Endothelial cell of umbilical vein (primary cell): Measurements from ENCODE around the gene TIMM10. TPM values are rescaled to one million over a fixed set of nuclear protein-coding genes. Genes with fewer than 3 reads are reported as not detected.
"Not testable (repeated sequence)": the region's sequence is repeated elsewhere in the genome, so short reads cannot be mapped to it uniquely, and the experiment has no call there.

Experiments used
- BruUV-seq: library from RNA; stranded (reverse); fragments of 400-500 nt; replicated peaks from 2 replicates; lab custom pipeline; 2021; lab: Mats Ljungman, UMichigan
- CTCF ChIA-PET: fragments of 300-600, 350-600 bp; sonication (Branson Sonifier 250); formaldehyde crosslinking; loops from one replicate; lab custom pipeline; 2021; ENCODE audit warnings: antibody characterized with exemption, inconsistent platforms; lab: Charles Lee
- POLR2A ChIA-PET: fragments of 300-600, 350-600 bp; sonication (Branson Sonifier 250); formaldehyde crosslinking; loops from one replicate; lab custom pipeline; 2021; ENCODE audit warnings: antibody characterized with exemption, inconsistent platforms; lab: Charles Lee
- DNase-seq: peaks from one replicate; pipeline ENCODE4 v3.0.0-alpha.2; 2011; ENCODE audit warnings: low read depth, low spot score
- FAIRE-seq: peaks from 2 replicates; lab custom pipeline; 2011; peaks lifted over from hg19 to GRCh38; lab: Jason Lieb, UNC
- H2AFZ ChIP-seq: 2 replicates; pipeline ENCODE4 v1.6.0; 2012; ENCODE audit warnings: low read depth, low read length, control low read depth, inconsistent platforms
- H3K27ac ChIP-seq: 2 replicates; pipeline ENCODE4 v1.5.1; 2011; ENCODE audit warnings: low read depth, mild to moderate bottlenecking, control low read depth, low read length, moderate library complexity; ENCODE audit not compliant: insufficient read depth
- H3K27me3 ChIP-seq, 2 experiments: 2 replicates each; pipeline versions ENCODE4 v1.6.0 to v1.6.1; 2011; ENCODE audit warnings: low read length in 2 of 2, mixed read lengths in 1 of 2; ENCODE audit not compliant: control insufficient read depth in 2 of 2, insufficient read depth in 2 of 2
- H3K36me3 ChIP-seq, 2 experiments: 2 replicates in 1 of 2; 3 replicates in 1 of 2; pipeline ENCODE4 v1.5.1; 2011; ENCODE audit warnings: low read length in 2 of 2, mild to moderate bottlenecking in 1 of 2, moderate library complexity in 1 of 2; ENCODE audit not compliant: control insufficient read depth in 2 of 2, insufficient read depth in 2 of 2; ENCODE audit errors: extremely low read depth in 1 of 2
- H3K4me1 ChIP-seq: 3 replicates; pipeline ENCODE4 v1.5.1; 2011; ENCODE audit warnings: mild to moderate bottlenecking, low read length; ENCODE audit not compliant: control insufficient read depth, insufficient read depth; ENCODE audit errors: extremely low read depth
- H3K4me2 ChIP-seq: 2 replicates; pipeline ENCODE4 v1.6.1; 2011; ENCODE audit warnings: low read length, control low read depth, mixed read lengths; ENCODE audit not compliant: insufficient read depth
- H3K4me3 ChIP-seq, 3 experiments: fragments of 200-600 bp in 1 of 3; sonication (generic), shearing (Covaris generic) in 1 of 3; replicated peaks in 1 of 3; 2 replicates each; pipeline ENCODE4 v1.5.1; 2011 to 2016; ENCODE audit warnings: control low read depth in 3 of 3, low read length in 3 of 3, mild to moderate bottlenecking in 2 of 3, inconsistent platforms in 1 of 3, low read depth in 1 of 3, moderate library complexity in 1 of 3; ENCODE audit not compliant: insufficient read depth in 1 of 3
- H3K79me2 ChIP-seq: 2 replicates; pipeline ENCODE4 v1.6.0; 2012; ENCODE audit warnings: low read length, inconsistent platforms; ENCODE audit not compliant: control insufficient read depth, insufficient read depth
- H3K9ac ChIP-seq: replicated peaks from 2 replicates; pipeline ENCODE3; 2011; ENCODE audit warnings: low read length, control low read depth; ENCODE audit not compliant: insufficient read depth; ENCODE audit errors: extremely low read depth
- H3K9me1 ChIP-seq: replicated peaks from 3 replicates; pipeline ENCODE4 v1.6.0; 2011; ENCODE audit warnings: mild to moderate bottlenecking, low read length; ENCODE audit not compliant: control insufficient read depth, insufficient read depth; ENCODE audit errors: extremely low read depth
- H3K9me3 ChIP-seq: replicated peaks from 2 replicates; pipeline ENCODE4 v1.5.1; 2012; ENCODE audit warnings: low read length, inconsistent platforms; ENCODE audit not compliant: control insufficient read depth, insufficient read depth
- H4K20me1 ChIP-seq: replicated peaks from 2 replicates; pipeline ENCODE3; 2011; ENCODE audit warnings: mild to moderate bottlenecking, low read length; ENCODE audit not compliant: control insufficient read depth, insufficient read depth; ENCODE audit errors: extremely low read depth
- CTCF ChIP-seq, 2 donors: IDR thresholded peaks; 1 replicate in 1 of 2; 2 replicates in 1 of 2; pipeline ENCODE4 v1.5.1; 2011; ENCODE audit warnings: low read length in 2 of 2, mild to moderate bottlenecking in 2 of 2, moderate library complexity in 2 of 2, control low read depth in 1 of 2, inconsistent platforms in 1 of 2, low read depth in 1 of 2; ENCODE audit not compliant: insufficient read depth in 1 of 2; ENCODE audit errors: extremely low read depth in 1 of 2
- EZH2 ChIP-seq: IDR thresholded peaks from 2 replicates; pipeline ENCODE4 v1.6.1; 2012; ENCODE audit warnings: borderline replicate concordance, low read depth, mild to moderate bottlenecking, moderate library complexity, low read length, inconsistent platforms; ENCODE audit not compliant: severe bottlenecking
- FOS ChIP-seq: IDR thresholded peaks from 2 replicates; pipeline ENCODE4 v1.6.1; 2011; ENCODE audit warnings: mild to moderate bottlenecking, low read length, moderate library complexity, borderline replicate concordance; ENCODE audit not compliant: insufficient read depth
- GATA2 ChIP-seq: IDR thresholded peaks from 2 replicates; pipeline ENCODE4 v1.7.0; 2011; ENCODE audit warnings: low read depth, mild to moderate bottlenecking, moderate library complexity, mixed read lengths, low read length; ENCODE audit not compliant: insufficient read length, insufficient read depth
- JUN ChIP-seq: IDR thresholded peaks from 2 replicates; pipeline ENCODE4 v1.6.1; 2011; ENCODE audit warnings: borderline replicate concordance, low read depth; ENCODE audit not compliant: insufficient read length, insufficient read depth
- MAX ChIP-seq: IDR thresholded peaks from 2 replicates; pipeline ENCODE4 v1.6.1; 2011; ENCODE audit not compliant: insufficient read depth, insufficient read length
- MYC ChIP-seq: IDR thresholded peaks from one replicate; pipeline ENCODE4 v1.6.1; 2011; ENCODE audit warnings: mild to moderate bottlenecking, low read depth, low read length
- POLR2A ChIP-seq: IDR thresholded peaks from 2 replicates; pipeline ENCODE4 v1.6.1; 2012; ENCODE audit warnings: low read depth, mild to moderate bottlenecking, control low read depth, low read length
- POLR2AphosphoS5 ChIP-seq: IDR thresholded peaks from 2 replicates; pipeline ENCODE4 v1.6.1; 2012; ENCODE audit warnings: low read depth, mild to moderate bottlenecking, control low read depth, low read length, moderate library complexity; ENCODE audit not compliant: insufficient read depth
- dilution Hi-C: fragments of 300-500 bp; cut with MboI; formaldehyde crosslinking; loops from one replicate; pipeline ENCODE4 v1.15.0; 2019; ENCODE audit warnings: low sequenced_read_pairs; ENCODE audit not compliant: extremely low pct_ligation_motif_present
- intact Hi-C: fragments of 100-400 bp; cut with micrococcal nuclease; formaldehyde crosslinking; loops from one replicate; pipeline ENCODE4 v1.10.0; 2022
- polyA plus RNA-seq, 4 experiments: library from polyadenylated mRNA; depleted of rRNA in 3 of 4; stranded (reverse) in 3 of 4; unstranded in 1 of 4; fragments of >200 nt; gene quantifications; 2 replicates each; pipeline versions ENCODE4 v1.2.1 to v1.2.3, GENCODE V29; 2011 to 2012; ENCODE audit warnings: missing spikeins in 1 of 4
- total RNA-seq: library from RNA; stranded (reverse); gene quantifications from 2 replicates; pipeline ENCODE4 v1.2.3, GENCODE V29; 2021

TIMM10 gene
- total and polyA plus RNA-seq, 2 donors (not counting 3 experiments of a cell fraction or from before 2014, with no cell fraction given), result 64.2 to 128 TPM

GRCh38 chr11:57536947-57537619 is 6.5 kb upstream of the TIMM10 start, which contains the start of gene SMTNL1:
Gene SMTNL1 (plus strand): TSS chr11:57537595. CDS start chr11:57542643, 5,048 bp downstream.
- CTCF ChIA-PET, result interaction anchor here (1.5 to 2.0 kb wide), 2 partner anchors 33 to 104 kb away, joined by 3 to 5 read pairs; no protein-coding TSS in a partner anchor
- intact Hi-C loops, result no loop called here

GRCh38 chr11:57534449-57534848 is 3.9 kb upstream of the TIMM10 start:
- H3K9ac ChIP-seq, H3K9me3 ChIP-seq, dilution Hi-C loops, H4K20me1 ChIP-seq, H3K27ac ChIP-seq, BruUV-seq, FAIRE-seq, H3K9me1 ChIP-seq, POLR2A ChIA-PET, H3K4me2 ChIP-seq, H3K4me3 ChIP-seq, intact Hi-C loops, H2AFZ ChIP-seq, DNase-seq, H3K36me3 ChIP-seq, H3K27me3 ChIP-seq: not testable (repeated sequence)
- H3K79me2 ChIP-seq, result peaks cover 10% of the 10 kb centered on the region
- H3K4me1 ChIP-seq, result peaks cover 18% of the 10 kb centered on the region
- CTCF ChIA-PET, result interaction anchor here (1.0 to 1.6 kb wide), 5 partner anchors 13 to 110 kb away, joined by 3 to 6 read pairs (median 4); partner anchors contain the start of gene UBE2L6

More at GRCh38 chr11:57536947-57537619, 6.5 kb upstream of the TIMM10 start, which contains the start of gene SMTNL1:
- Histone ChIP-seq H3K4me1 (no peaks in the 10 kb centered on the region), H3K27me3 (peaks cover 0 to 4% of the 10 kb centered on the region in 2 experiments), H3K9me3 (no peaks in the 10 kb centered on the region), H3K9me1 (no peaks in the 10 kb centered on the region), H3K4me2 (no peak within 1 kb of the TSS), H3K79me2 (no peaks in the 10 kb centered on the region), H4K20me1 (no peaks in the 10 kb centered on the region), H3K36me3 (no peaks in the 10 kb centered on the region), H3K27ac (no peak within 1 kb of the TSS), H3K9ac (no peak within 1 kb of the TSS), H3K4me3 (no peak within 1 kb of the TSS), H2AFZ (no peak within 1 kb of the TSS)
- TF ChIP-seq POLR2A (no peak), GATA2 (no peak), FOS (no peak), JUN (no peak), MAX (no peak), CTCF (IDR thresholded peaks at IDR 0.05; ENCODE audit: extremely low read depth in 1 of 2, insufficient read depth in 1 of 2, low read depth in 1 of 2, low read length in 2 of 2) (no peak), EZH2 (no peak), MYC (no peak), POLR2AphosphoS5 (no peak)
- POLR2A ChIA-PET, result no interaction called here
- FAIRE-seq, result no peak
- no peak for DNase-seq
- BruUV-seq, result no TSS peak
- dilution Hi-C loops, result no loop called here
